HG03521 (cell line): ENCODE results near the gene PROK2.

Experiments
- ATAC-seq: cut with Tn5 transposase; IDR thresholded peaks from one replicate; pipeline ENCODE4 v1.9.1; 2021; ENCODE audit warnings: mild to moderate bottlenecking, moderate library complexity; ENCODE audit not compliant: unreplicated experiment

PROK2 gene, protein sequence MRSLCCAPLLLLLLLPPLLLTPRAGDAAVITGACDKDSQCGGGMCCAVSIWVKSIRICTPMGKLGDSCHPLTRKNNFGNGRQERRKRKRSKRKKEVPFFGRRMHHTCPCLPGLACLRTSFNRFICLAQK

DNA sequence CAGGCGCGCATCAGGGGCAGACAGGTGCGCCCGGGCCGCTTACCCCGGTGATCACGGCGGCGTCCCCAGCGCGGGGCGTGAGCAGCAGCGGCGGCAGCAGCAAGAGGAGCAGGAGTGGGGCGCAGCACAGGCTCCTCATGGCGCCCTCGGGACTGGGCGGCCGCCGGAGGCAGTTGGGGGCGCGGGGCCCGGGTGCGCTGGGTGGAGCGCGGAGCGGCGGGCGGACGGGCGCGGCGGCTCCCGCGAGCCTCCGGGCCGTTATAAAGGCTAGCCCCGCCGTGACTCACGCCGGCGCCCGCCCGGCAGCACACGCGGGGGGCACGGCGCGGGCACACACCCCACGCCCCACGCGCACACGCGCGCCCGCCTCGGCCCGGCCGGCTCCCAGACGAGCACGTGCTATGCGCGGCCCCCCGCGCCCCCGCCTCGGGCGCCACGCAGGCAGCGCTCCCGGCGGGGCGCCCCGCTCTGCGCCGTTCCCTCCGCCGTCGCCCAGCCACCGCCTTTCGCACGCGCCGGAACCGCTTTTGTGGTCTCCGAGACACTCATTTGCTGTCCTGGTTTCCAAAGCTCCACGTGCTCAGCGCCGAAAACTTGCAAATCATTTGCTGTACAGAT is at the start of gene PROK2:
TSS of gene PROK2 (minus strand) at position 235 of the 618 bp plus-strand sequence. CDS start at position 139, 96 bp downstream.
- ATAC-seq: no peak

DNA sequence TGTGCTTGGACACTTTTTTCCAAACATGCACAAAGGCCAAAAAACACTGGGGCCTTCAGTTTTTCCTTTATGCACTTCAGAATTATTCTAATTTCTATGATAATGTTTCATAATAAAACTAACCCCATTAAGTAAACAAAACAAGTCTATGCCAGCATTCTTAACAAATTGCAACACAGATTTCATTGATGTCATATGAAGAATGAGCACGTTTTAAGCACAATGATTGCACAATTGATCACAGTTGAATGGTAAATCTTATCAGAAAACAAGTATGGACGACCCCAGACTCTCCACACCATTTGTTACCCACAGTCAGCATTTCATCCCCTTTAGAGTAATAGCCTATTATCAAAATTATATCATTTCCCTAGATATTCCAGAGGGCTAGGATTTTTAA is 46.7 kb upstream of the PROK2 start:
- no peak for ATAC-seq

DNA sequence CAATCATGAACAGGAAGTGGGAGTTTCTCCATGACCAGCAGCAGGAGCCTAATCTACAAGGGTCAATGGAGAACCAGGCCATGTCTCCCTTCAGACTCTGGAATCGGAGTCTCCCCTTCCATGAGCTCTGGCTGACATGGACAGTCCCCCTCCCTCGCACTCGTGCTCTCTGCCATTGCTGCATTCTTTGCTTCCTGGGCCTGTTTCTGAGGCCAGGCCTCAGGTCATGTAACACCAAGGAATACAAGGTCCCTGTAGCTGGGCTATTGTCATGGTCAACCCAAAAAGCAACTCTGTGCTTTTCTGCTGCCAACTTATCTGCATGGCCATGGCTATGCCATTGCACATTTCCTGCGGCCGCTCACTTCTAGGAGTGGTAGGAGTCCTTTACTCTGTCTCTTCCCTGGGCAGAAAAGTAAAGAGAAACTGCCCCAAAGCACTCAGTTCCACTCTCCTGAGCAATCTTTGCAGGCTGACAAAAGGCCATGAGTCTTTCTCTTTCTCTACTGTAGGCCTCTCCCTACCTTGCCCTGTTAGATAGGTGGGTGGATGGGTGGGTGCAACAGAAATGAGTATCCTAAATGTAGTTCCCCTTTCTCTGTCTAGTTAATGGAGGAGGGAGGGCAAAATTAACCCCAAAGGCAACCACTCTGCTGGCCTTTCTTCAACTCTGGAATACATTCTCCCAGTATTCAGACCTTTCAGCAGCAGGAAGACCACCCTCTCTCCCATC is 40.8 kb upstream of the PROK2 start:
- ATAC-seq: no peak

DNA sequence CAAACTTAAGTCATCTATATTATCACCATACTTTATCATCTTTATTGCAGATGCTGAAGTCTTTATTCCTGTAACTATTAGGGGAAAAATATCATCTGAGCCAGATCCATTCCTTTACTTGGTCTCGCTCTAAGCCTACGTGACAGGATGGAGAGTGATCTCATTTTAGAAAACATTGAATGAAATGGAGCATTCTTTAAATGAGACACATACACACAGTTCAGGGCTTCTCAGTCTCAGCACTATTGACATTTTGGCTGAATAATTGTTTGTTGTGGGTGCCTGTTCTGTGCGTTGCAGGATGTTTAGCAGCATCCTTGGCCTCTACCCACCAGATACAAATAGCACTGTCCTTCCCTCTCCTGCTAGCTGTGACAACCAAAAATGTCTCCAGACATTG is 36.2 kb upstream of the PROK2 start:
- no peak for ATAC-seq

DNA sequence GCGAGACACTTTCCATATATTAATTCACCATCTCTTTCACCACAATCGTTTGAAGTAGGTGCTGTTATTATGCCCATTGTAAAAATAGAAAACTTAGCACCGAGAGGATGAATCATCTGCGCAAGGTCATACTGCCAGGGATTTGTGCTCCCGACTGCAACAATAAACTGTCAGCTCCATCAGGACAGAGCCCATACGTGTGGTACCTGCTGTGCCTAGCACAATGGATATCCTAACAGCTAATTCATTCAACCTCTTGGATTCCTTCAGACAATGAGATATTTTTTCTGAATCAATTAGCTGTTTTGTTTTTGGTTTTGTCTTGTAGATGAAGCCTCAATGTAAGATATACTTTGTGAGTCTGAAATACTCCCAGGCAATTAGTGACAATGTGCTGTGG is 32.3 kb upstream of the PROK2 start:
- ATAC-seq: no peak

DNA sequence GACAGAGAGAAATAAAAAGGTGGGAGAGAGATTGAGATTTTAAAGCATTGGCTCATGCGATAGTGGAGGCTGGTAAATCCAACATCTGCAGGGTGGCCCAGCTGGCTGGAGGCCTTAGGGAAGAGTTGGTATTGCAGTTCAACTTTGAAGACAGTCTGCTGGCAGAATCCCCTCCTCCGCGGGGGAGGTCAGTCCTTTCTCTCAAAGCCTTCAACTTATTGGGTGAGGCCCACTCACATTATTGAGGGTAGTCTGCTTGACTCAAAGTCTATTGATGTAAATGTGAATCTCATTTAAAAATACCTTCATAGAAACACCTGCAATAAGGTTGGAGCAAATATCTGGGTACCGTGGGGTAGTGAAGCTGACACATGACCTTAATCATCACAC is 31.8 kb upstream of the PROK2 start:
- no peak for ATAC-seq

DNA sequence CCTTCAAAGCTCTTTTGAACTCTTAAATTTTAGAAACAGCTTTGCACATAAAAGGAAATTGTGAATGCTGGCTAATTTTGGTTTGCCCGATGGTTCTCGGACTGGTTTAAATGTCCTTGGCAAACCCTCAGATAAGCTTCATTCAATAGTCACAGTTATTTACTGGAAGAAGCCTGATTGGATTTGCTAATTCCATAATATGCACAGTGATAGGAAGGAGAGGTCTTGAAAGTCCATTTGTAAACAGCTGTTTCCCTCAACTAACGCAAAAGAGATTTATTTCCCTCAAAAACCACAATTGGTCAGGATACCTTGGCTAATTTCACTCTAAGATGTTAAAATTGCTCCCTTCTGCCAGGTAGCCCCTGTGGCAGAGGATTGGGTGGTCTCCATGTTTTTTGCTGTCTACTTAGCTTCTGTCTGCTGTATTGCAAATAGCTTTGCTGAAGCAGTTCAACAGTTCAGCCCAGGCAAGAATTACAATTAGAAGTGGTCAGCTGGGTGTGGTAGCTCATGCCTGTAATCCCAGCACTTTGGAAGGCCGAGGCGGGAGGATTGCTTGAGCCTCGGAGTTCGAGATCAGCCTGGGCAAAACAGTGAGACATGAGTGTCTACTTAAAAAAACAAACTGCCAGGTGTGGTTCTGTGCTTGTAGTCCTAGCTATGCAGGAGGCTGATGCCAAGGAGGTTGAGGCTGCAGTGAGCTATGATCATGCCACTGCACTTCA is 30.6 kb upstream of the PROK2 start:
- no peak for ATAC-seq

DNA sequence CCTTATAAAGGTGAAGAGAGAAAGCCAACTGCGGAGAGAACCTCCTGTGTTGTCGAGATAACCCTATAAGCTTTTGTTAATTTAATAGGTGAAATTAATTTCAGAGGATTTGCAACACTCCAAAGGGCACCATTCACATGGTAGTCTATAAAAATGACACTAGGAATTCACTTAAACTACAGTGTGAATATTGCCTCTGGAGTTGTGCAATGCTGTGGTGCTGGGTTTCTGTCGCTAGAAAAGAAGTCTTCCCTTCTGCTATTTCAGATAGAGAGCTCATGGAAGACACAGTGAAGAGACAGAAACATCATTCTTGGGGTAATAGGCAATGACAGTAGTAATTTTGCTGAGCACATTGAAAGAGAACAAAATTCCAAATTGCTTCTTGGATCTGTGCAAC is 28.8 kb upstream of the PROK2 start:
- ATAC-seq: no peak

DNA sequence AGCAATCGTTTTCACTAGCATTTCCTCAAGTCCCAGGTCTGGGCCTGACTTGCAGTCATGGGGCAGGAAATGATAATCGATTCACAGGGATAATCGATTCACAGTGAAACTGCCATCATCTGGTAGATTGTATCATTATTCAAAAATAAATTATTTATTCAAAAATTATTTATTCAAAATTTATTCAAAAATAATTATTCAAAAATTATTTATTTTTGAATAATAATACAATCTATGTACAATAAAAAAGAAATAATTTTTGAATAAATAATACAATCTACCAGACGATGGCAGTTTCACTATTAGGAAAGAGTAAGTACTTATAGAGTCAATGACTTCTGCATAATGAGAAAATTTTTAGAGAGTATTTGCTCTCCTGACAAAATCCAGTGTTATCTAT is 28.1 kb upstream of the PROK2 start:
- no peak for ATAC-seq

DNA sequence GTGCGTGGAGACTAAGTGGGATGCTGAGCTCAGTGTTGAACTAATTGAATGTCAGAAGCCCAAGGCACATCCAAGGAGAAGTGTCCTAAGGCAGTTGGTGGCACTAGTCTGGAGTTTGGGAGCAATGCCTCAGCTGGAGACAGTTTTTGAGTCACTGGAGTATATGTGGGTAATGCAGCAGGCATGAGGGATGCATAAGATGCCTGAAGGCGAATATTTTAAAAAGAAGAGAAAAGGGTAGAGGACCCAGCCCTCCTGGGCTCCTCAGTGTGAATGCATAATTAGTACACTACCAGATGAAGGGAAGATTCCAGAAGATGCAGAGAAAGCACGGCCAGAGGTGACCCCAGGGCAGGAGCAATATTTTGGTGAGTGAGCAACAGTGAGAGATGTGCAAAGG is 25.1 kb upstream of the PROK2 start:
- no peak for ATAC-seq

DNA sequence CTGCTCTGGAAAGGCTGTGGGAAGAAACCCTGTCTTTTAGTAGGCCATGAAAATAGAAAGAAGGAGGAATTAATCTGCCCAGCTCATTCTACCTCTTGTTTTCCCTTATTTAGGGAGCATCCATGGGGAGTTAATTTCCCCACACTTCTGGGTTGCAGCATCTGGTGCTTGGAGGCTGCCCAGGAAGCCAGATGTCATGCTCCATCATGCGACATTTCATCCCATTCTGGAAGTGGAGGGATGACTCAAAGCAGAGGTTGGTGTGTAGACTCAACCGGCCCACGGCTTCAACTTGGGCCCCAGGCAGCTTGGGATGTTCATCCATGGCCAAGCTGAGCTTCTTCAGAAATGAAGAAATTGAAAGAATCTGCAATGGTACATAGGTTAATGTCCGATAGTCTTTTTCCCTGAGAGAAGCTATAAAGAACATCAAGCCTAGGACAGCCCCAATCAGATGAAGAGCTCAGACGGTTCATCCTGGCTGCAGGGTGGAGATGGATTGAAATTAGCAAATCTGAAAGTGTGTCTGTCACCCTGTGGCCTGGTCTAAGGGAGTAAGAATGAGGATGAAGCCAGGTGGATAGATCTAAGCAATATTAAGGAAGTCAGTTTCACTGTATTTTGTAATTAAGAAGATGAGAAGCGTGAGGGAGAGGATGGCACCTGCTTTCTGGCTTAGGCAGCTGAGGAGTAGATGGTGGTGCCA is 24.5 kb upstream of the PROK2 start:
- ATAC-seq: no peak

DNA sequence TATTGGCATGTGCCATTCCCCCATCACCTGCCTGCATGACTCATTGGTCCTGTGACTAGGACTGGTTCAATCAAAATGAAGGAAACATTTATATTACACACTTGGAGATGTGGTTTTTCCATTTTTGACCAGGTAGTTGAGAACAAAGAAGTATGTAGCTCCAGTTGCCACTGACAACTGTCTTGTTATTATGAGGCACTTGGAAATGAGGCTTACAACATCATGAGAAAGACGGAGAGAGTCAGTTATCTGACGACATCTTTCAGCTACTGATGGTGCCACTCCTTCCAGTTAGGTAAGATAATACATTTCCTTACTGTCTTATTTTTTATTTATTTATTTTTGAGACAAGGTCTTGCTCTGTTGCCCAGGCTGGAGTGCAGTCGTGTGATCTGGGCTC is 21.8 kb upstream of the PROK2 start:
- ATAC-seq: no peak

DNA sequence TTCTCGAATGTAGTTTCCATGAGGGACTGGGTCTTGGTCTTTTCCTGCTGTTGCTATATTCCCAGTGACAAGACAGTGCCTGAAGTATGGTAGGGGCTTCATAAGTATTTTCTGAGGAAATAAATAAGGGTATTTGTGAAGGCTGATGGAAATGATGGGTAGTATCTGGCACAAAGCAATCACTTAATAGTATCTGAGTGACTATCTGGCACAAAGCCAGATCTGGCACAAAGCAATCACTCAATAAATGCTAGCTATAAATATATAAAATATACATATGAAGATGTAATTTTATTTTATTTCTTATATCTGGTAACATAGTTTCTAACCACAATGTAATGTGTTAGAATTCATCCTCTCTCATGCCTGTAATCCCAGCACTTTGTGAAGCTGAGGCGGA is 20.7 kb upstream of the PROK2 start:
- no peak for ATAC-seq

DNA sequence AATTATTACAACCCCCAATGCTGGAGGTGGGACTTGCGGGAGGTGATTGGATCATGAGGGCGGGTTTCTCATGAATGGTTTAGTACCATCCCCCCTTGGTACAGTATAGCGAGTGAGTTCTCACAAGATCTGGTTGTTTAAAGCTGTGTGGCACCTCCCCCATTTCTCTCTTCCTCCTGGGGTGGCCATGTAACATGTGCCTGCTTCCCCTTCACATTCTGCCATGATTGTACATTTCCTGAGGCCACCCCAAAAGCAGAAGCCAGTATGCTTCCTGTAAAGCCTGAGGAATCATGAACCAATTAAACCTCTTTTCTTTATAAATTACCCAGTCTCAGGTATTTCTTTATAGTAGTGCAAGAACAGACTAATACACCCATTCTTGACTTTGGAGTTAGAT is 20.3 kb upstream of the PROK2 start:
- no peak for ATAC-seq

DNA sequence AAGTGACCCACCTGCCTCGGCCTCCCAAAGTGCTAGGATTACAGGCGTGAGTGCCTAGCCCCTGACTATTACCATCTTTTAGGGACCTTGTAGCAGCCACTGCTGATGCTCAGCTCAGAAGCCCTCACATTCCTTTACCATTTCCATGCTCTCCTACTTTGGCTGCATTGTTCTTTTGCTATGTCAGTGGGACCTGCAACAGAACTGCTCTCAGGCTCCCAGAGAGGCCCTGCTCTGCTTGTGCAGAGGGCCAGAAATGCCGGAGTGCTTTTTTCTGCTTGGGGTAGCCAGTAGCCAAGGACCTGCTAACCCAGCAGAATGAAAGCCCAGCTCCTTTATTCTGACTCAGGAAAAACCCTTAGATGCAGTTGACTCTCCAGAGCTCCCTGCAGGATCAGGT is 18.3 kb upstream of the PROK2 start:
- ATAC-seq: no peak

DNA sequence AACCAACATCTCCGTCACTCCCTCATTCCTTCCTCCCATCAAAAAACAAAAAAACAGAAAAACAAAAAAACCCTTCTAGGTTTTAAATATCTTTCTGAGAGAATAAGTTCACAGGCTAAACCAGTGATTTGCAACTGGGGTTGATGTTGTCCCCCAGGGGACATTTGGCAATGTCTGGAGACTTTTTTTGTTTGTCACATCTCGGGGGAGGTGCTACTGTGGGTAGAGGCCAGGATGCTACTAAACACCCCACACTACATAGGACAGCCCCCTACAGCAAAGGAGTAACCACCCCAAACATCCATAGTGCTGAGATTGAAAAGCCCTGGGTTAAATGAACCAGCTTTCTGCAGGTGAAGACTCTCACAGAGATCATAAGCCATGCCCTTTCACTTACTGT is 17.0 kb upstream of the PROK2 start:
- ATAC-seq: no peak

DNA sequence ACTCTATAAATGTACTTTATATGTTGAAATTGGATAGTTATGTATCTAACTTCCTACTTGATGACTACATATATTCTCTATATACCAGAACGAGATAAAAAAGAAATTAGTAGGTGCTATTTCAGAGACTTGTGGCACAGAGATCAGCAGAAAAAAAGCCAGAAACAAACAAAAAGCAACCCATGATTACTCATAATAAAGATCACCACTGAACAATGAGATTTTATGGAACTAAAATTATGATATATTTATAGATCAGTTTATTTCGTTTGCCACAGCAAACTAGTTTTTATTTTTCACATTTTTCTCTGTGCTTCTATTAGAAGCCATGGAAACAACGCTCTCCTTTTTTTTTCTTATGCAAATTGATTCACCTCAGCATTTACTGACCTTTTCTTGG is 15.1 kb upstream of the PROK2 start:
- ATAC-seq: no peak

DNA sequence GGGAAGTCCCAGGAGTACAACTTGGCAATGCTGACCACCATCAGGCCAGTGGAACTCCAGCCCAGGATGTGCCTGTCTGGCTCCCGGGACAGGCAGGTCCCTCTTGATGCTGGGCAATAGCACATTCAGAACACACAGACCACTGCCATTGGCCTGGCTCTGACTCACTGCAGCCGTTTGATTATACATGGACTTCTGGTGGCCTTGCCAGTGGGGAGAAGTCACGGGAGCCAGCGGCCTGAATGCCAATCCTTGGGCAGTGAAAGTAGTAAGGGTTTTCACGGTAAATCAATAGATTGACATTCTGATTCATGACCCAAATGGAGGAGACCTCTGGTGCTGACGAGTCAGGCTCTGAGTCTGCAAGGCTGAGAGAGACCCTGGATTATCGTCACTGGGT is 12.5 kb upstream of the PROK2 start:
- ATAC-seq: no peak

DNA sequence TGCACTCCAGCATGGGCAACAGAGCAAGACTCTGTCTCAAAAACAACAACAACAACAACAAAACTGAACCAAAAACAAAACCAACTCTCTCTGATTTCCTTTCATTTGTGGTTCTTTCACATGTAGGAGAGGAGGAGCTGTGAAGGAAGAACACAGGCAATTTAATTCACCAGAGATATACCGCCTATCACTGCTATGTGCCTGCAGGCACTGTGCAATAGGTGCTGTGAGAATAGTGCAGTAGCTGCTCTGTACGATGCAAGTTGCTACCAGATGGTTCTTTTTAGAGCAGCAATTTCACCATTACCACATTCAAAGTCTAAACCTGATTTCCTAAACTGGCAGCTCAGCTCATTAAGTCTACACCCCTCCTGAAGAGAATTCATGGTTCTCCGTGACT is 11.3 kb upstream of the PROK2 start:
- no peak for ATAC-seq

DNA sequence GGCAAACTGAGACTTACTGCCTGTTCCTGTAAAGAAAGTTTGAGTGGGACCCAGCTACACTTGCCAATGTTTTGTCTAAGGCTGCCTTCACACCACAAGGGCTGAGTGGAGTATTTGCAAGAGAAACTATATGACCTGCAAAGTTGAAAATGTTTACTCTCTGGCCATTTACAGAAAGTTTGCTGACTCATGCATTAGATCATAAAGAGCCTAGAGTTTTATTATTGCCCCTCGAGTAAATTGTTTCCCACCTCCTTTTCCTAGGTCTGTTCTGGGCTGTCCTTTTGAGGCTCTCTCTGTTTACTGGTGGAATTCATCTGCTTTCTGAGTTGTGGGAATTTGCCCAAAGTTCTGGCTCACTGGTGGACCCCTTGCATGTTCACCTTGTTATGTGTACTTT is 6.7 kb upstream of the PROK2 start:
- ATAC-seq: no peak

DNA sequence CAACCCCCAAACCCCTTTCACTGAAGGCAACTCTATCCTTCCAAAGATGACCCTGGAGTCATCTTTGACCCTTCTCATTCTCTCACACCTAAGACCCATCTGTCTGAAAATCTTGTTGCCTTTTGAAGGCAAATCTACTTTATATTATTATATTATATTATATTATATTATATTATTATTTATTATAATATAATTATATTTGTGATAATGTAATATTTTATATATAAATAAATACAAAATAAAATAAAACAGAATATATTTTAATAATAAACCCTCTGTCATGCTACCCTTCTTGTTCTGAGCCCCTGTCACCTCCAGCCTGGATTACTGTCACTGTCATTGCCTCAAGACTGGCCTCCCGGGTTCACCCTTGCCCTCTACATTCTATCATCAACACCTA is 5.0 kb upstream of the PROK2 start:
- no peak for ATAC-seq
